ENCODE data around the gene ANAPC5. TPM values are rescaled to one million over a fixed set of nuclear protein-coding genes. Genes with fewer than 3 reads are reported as not detected.

Gene ANAPC5
- total RNA-seq, 1 donor from 2014 or later: 101 TPM

- Mint-ChIP-seq H3K4me1 (ENCODE audit: unreplicated experiment) (peaks cover 7% of the 10 kb centered on the region), H3K27me3 (no peaks in the 10 kb centered on the region), H3K36me3 (peaks cover 5% of the 10 kb centered on the region), H3K4me3 (no peak overlapping the region), H3K27ac (no peak overlapping the region), H3K9me3 (no peaks in the 10 kb centered on the region)
- no peak for TF ChIP-seq CTCF (conservative IDR thresholded peaks at IDR 0.05)
- DNase-seq (ENCODE audit: extremely low spot score, unreplicated experiment): no peak
These were observed 62.2 kb downstream of the ANAPC5 start for GRCh38 chr12:121289962-121290361.

GRCh38 chr12:121288986-121289385 is 63.2 kb downstream of the ANAPC5 start:
- no peak for DNase-seq (ENCODE audit: extremely low spot score, unreplicated experiment)
- Mint-ChIP-seq H3K27me3 (no peaks in the 10 kb centered on the region), H3K27ac (no peak overlapping the region), H3K4me3 (no peak overlapping the region), H3K36me3 (peaks cover 5% of the 10 kb centered on the region), H3K9me3 (no peaks in the 10 kb centered on the region), H3K4me1 (ENCODE audit: unreplicated experiment) (peaks cover 7% of the 10 kb centered on the region)
- no peak for TF ChIP-seq CTCF (conservative IDR thresholded peaks at IDR 0.05)

- no peak overlapping the region for H3K4me3 Mint-ChIP-seq
- no peak for TF ChIP-seq CTCF (conservative IDR thresholded peaks at IDR 0.05)
- peaks cover 7% of the 10 kb centered on the region for H3K4me1 Mint-ChIP-seq (ENCODE audit: unreplicated experiment)
- no peak overlapping the region for H3K27ac Mint-ChIP-seq
- DNase-seq (ENCODE audit: extremely low spot score, unreplicated experiment): no peak
- H3K9me3 Mint-ChIP-seq: no peaks in the 10 kb centered on the region
- no peaks in the 10 kb centered on the region for H3K27me3 Mint-ChIP-seq
- peaks cover 5% of the 10 kb centered on the region for H3K36me3 Mint-ChIP-seq
These were observed 63.9 kb downstream of the ANAPC5 start for GRCh38 chr12:121288158-121288845.

GRCh38 chr12:121287267-121287954 is 64.8 kb downstream of the ANAPC5 start:
- Mint-ChIP-seq H3K4me1 (ENCODE audit: unreplicated experiment) (peaks cover 7% of the 10 kb centered on the region), H3K27me3 (no peaks in the 10 kb centered on the region), H3K4me3 (no peak overlapping the region), H3K9me3 (no peaks in the 10 kb centered on the region), H3K27ac (no peak overlapping the region), H3K36me3 (peaks cover 5% of the 10 kb centered on the region)
- TF ChIP-seq CTCF (conservative IDR thresholded peaks at IDR 0.05): no peak
- DNase-seq (ENCODE audit: extremely low spot score, unreplicated experiment): no peak

GRCh38 chr12:121285856-121286255 is 66.4 kb downstream of the ANAPC5 start:
- Mint-ChIP-seq H3K27ac (no peak overlapping the region), H3K27me3 (no peaks in the 10 kb centered on the region), H3K4me1 (ENCODE audit: unreplicated experiment) (peaks cover 7% of the 10 kb centered on the region), H3K4me3 (no peak overlapping the region), H3K9me3 (no peaks in the 10 kb centered on the region), H3K36me3 (no peaks in the 10 kb centered on the region)
- no peak for DNase-seq (ENCODE audit: extremely low spot score, unreplicated experiment)
- no peak for TF ChIP-seq CTCF (conservative IDR thresholded peaks at IDR 0.05)

Measured in type B pancreatic cell (in vitro differentiated cells).